Mesenchymal stem cell (in vitro differentiated cells and primary cell): ENCODE results near the gene ZFYVE21.

Source experiments
- DNase-seq: peaks from one replicate; pipeline ENCODE4 v3.0.0-alpha.2; 2013
- H2AFZ ChIP-seq: one replicate; pipeline ENCODE4 v1.6.1; 2013; ENCODE audit warnings: low read depth, mild to moderate bottlenecking, control low read depth, inconsistent platforms, low read length, moderate library complexity
- H2AK5ac ChIP-seq: 2 replicates; pipeline ENCODE4 v1.6.1; 2013; ENCODE audit warnings: low read length, moderate library complexity, mild to moderate bottlenecking, inconsistent platforms; ENCODE audit not compliant: severe bottlenecking
- H2BK120ac ChIP-seq: one replicate; pipeline ENCODE4 v1.6.1; 2013; ENCODE audit warnings: low read depth, mild to moderate bottlenecking, inconsistent platforms, low read length, moderate library complexity
- H2BK12ac ChIP-seq, 2 experiments: one replicate each; pipeline ENCODE4 v1.6.1; 2013; ENCODE audit warnings: inconsistent platforms in 2 of 2, low read length in 2 of 2, mild to moderate bottlenecking in 2 of 2, moderate library complexity in 2 of 2, control low read depth in 1 of 2
- H2BK15ac ChIP-seq: one replicate; pipeline ENCODE4 v1.6.1; 2013; ENCODE audit warnings: mild to moderate bottlenecking, low read depth, inconsistent platforms; ENCODE audit not compliant: poor library complexity, severe bottlenecking
- H2BK5ac ChIP-seq: 2 replicates; pipeline ENCODE4 v1.6.1; 2013; ENCODE audit warnings: low read depth, mild to moderate bottlenecking, low read length, control low read depth, inconsistent platforms; ENCODE audit not compliant: poor library complexity, severe bottlenecking
- H3K14ac ChIP-seq, 2 experiments: one replicate each; pipeline ENCODE4 v1.6.1; 2013; ENCODE audit warnings: inconsistent platforms in 2 of 2, low read length in 2 of 2, control low read depth in 1 of 2, mild to moderate bottlenecking in 1 of 2, moderate library complexity in 1 of 2
- H3K18ac ChIP-seq, 2 experiments: one replicate each; pipeline ENCODE4 v1.6.1; 2013; ENCODE audit warnings: inconsistent platforms in 2 of 2, low read length in 2 of 2, control low read depth in 1 of 2, low read depth in 1 of 2, mild to moderate bottlenecking in 1 of 2
- H3K23ac ChIP-seq, 2 experiments: one replicate each; pipeline ENCODE4 v1.6.1; 2013; ENCODE audit warnings: inconsistent platforms in 2 of 2, low read length in 2 of 2, mild to moderate bottlenecking in 2 of 2, moderate library complexity in 2 of 2, control low read depth in 1 of 2
- H3K27ac ChIP-seq: 2 replicates; pipeline ENCODE4 v1.5.1; 2013; ENCODE audit warnings: mild to moderate bottlenecking, moderate library complexity, low read length, control low read depth, inconsistent platforms; ENCODE audit not compliant: poor library complexity, severe bottlenecking
- H3K27me3 ChIP-seq, 2 experiments: 2 replicates each; pipeline versions ENCODE4 v1.6.1 to v1.7.0; 2013; ENCODE audit warnings: low read length in 2 of 2, mild to moderate bottlenecking in 2 of 2, moderate library complexity in 2 of 2, control low read depth in 1 of 2, inconsistent platforms in 1 of 2; ENCODE audit not compliant: control insufficient read depth in 1 of 2, insufficient read depth in 1 of 2
- H3K36me3 ChIP-seq, 2 experiments: 2 replicates each; pipeline versions ENCODE4 v1.6.1 to v1.7.0; 2013; ENCODE audit warnings: low read length in 2 of 2, control low read depth in 1 of 2, inconsistent platforms in 1 of 2, low read depth in 1 of 2, mild to moderate bottlenecking in 1 of 2; ENCODE audit not compliant: insufficient read depth in 2 of 2, control insufficient read depth in 1 of 2
- H3K4ac ChIP-seq, 2 experiments: one replicate each; pipeline ENCODE4 v1.6.1; 2013; ENCODE audit warnings: inconsistent platforms in 2 of 2, low read length in 2 of 2, mild to moderate bottlenecking in 2 of 2, moderate library complexity in 2 of 2, control low read depth in 1 of 2, low read depth in 1 of 2
- H3K4me1 ChIP-seq: 2 replicates; pipeline ENCODE4 v1.6.1; 2013; ENCODE audit warnings: low read depth, low read length, control low read depth; ENCODE audit not compliant: control insufficient read depth, insufficient read depth
- H3K4me2 ChIP-seq: 2 replicates; pipeline ENCODE4 v1.6.1; 2013; ENCODE audit warnings: low read length, mild to moderate bottlenecking, inconsistent platforms; ENCODE audit not compliant: poor library complexity, severe bottlenecking
- H3K4me3 ChIP-seq, 2 experiments: 2 replicates each; pipeline versions ENCODE4 v1.5.1 to v1.7.0; 2013; ENCODE audit warnings: low read length in 2 of 2, mild to moderate bottlenecking in 2 of 2, control low read depth in 1 of 2, low read depth in 1 of 2; ENCODE audit not compliant: insufficient read depth in 1 of 2
- H3K79me1 ChIP-seq: replicated peaks from 2 replicates; pipeline ENCODE4 v1.6.1; 2013; ENCODE audit warnings: mild to moderate bottlenecking, control low read depth, low read length, inconsistent platforms; ENCODE audit not compliant: poor library complexity, severe bottlenecking
- H3K9ac ChIP-seq: 2 replicates; pipeline ENCODE4 v1.7.0; 2013; ENCODE audit warnings: mild to moderate bottlenecking, low read length, moderate library complexity
- H3K9me3 ChIP-seq: 2 replicates; pipeline ENCODE4 v1.7.0; 2013; ENCODE audit warnings: mild to moderate bottlenecking, low read length; ENCODE audit not compliant: control insufficient read depth
- H4K8ac ChIP-seq: one replicate; pipeline ENCODE4 v1.6.1; 2013; ENCODE audit warnings: inconsistent platforms, mild to moderate bottlenecking, low read length, moderate library complexity
- H4K91ac ChIP-seq: one replicate; pipeline ENCODE4 v1.6.1; 2013; ENCODE audit warnings: mild to moderate bottlenecking, low read length, inconsistent platforms
- WGBS: methylation state at CpG from one replicate; pipeline ENCODE4 v1.1.7; 2013; ENCODE audit warnings: mixed read lengths; 5-methylcytosine and 5-hydroxymethylcytosine counted together

The ZFYVE21 gene

DNA sequence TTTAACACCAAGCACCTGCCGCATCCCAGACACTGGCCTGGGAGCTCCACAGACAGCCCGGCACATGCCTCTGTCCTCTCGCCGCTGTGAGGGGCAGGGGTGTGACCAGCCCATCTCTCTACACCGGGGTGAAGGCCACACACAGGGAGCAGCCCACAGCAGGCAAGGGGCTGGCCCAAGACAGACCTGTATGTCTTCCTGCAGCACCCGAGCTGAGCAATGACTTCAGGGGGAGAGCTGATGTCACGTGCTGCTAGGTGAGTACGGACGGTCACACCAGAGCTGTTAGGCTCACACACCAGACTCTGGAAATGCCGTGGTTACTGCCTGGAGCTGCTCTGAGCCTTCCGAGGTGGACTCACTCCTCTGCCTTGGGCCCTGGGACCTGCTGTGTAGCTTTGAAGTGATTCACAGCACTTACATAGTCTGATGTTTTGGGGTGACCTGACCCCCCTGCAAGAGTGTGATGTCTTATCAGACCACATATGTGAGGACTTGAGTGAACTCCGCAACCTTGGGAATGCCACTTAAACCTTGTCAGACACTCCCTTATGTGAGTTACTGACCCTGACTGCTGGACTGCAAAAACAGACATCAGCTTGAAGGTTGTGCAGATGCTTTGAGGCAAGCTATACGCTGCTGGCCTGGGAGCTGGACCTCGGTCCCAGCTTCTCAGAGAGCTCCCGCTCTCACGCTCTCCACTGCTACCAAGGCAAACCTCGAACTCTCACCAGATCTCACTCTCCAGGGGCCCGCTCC is 2.1 kb upstream of the ZFYVE21 start:
- no peaks in the 10 kb centered on the region for H3K27me3 ChIP-seq
- peaks cover 23 to 35% of the 10 kb centered on the region in 2 experiments for H3K36me3 ChIP-seq
- no peak overlapping the region for H3K4ac ChIP-seq
- no peak overlapping the region for H2BK12ac ChIP-seq
- H3K18ac ChIP-seq, result no peak overlapping the region
- no peak for DNase-seq
- WGBS, result 91% methylated on average over 18 of the region's 18 CpGs
- H3K9ac ChIP-seq, result peak overlapping the region; percentile 74
- no peak overlapping the region for H2BK120ac ChIP-seq
- H3K4me1 ChIP-seq, result peaks cover 27% of the 10 kb centered on the region
- no peak overlapping the region for H4K8ac ChIP-seq
- no peak overlapping the region for H3K4me2 ChIP-seq
- H3K4me3 ChIP-seq, result no peak overlapping the region
- H2BK5ac ChIP-seq, result no peak overlapping the region
- no peak overlapping the region for H3K27ac ChIP-seq
- no peak overlapping the region for H3K23ac ChIP-seq
- no peak overlapping the region for H2BK15ac ChIP-seq
- H3K9me3 ChIP-seq, result no peaks in the 10 kb centered on the region
- no peak overlapping the region for H3K14ac ChIP-seq
- peaks cover 35% of the 10 kb centered on the region for H3K79me1 ChIP-seq
- no peak overlapping the region for H2AFZ ChIP-seq
- no peak overlapping the region for H4K91ac ChIP-seq
- H2AK5ac ChIP-seq, result no peak overlapping the region

DNA sequence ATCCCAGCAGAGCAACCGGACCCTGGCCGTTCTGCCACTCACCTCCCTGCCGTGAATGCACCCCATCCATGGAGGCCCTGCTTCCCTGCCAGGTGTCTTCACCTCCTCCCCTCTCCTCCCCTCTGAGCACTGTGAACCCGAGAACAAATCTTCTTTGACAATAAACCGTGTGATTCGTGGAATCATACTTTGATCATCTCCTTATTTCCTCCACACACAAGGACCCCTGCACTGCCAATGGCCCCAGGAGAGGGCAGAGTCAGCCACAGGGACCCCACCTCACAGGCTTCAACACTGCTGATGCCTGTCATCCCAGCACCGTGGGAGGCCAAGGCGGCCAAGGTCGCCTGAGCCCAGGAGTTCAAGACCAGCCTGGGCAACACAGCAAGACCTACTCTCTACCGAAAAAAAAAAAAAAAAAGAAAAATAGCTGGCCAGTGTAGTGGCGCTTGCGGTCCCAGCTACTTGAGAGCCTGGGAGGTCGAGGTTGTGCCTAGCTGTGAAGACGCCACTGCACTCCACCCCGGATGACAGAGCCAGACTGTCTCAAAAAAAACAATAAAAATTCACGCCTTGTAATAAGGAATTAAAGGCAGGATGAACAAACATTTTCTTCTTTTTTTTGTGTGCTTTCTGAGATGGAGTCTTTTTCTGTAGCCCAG is 1.4 kb upstream of the ZFYVE21 start:
- no peak overlapping the region for H2BK12ac ChIP-seq
- peak overlapping the region in 1 of 2 experiments; percentile 73 for H3K4me3 ChIP-seq
- H3K23ac ChIP-seq, result no peak overlapping the region
- no peak overlapping the region for H3K14ac ChIP-seq
- DNase-seq, result no peak
- no peak overlapping the region for H2AK5ac ChIP-seq
- no peaks in the 10 kb centered on the region for H3K9me3 ChIP-seq
- H2BK120ac ChIP-seq, result no peak overlapping the region
- no peak overlapping the region for H4K8ac ChIP-seq
- H2BK15ac ChIP-seq, result no peak overlapping the region
- H3K4me1 ChIP-seq, result peaks cover 32% of the 10 kb centered on the region
- H3K36me3 ChIP-seq, result peaks cover 16 to 34% of the 10 kb centered on the region in 2 experiments
- H2BK5ac ChIP-seq, result no peak overlapping the region
- no peak overlapping the region for H2AFZ ChIP-seq
- no peak overlapping the region for H3K27ac ChIP-seq
- no peak overlapping the region for H3K4ac ChIP-seq
- no peak overlapping the region for H3K4me2 ChIP-seq
- H3K27me3 ChIP-seq, result no peaks in the 10 kb centered on the region
- WGBS, result 85% methylated on average over 15 of the region's 16 CpGs
- peaks cover 36% of the 10 kb centered on the region for H3K79me1 ChIP-seq
- H3K9ac ChIP-seq, result peak overlapping the region; percentile 74
- H3K18ac ChIP-seq, result no peak overlapping the region
- H4K91ac ChIP-seq, result no peak overlapping the region

DNA sequence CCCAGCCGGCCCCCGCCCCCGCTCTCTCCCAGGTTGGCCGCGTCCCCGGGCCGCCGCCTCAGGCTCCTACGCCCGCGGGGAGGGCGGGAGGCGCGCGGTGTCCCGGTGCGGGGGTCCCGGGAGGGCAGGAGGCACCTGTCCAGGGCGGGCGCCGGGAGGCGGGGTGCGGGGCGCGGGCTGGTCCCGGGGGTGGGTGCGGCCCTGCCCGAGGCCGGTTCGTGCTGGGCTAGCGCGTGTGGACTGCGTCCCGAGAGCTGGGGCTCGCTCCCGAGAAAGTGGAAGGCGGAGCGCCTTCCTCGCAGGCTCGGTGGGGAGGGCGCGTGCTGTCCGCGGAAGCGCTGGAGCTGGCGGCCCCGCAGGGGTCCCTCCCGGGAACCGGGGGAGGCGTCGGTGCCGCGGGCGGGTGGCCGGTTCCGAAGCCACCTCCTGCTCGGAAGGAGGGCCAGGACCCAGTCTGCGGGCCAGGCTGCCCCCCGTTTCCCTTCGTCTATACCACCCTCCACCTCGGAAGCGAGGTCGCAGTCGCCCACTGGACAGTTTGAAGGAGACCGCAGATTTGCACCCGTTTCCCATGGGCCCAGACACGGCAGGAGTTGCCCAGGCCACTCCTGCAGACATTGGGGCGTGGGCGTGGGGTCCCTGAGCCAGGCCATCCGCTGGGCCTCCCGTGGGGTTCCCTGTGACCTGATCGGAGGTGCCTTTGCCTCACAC is 636 bp downstream of the ZFYVE21 start:
- peak; percentile 33 for DNase-seq
- H3K4me1 ChIP-seq, result peaks cover 36% of the 10 kb centered on the region
- peak overlapping the region; percentile 1 for H2AK5ac ChIP-seq
- peak overlapping the region in 1 of 2 experiments; percentile 35 for H3K14ac ChIP-seq
- no peaks in the 10 kb centered on the region for H3K27me3 ChIP-seq
- peak overlapping the region; percentile 68 to 73 for H3K18ac ChIP-seq
- WGBS, result 6% methylated on average over 60 of the region's 72 CpGs
- peak overlapping the region; percentile 10 for H2AFZ ChIP-seq
- peak overlapping the region; percentile 4 for H4K8ac ChIP-seq
- no peak overlapping the region for H2BK5ac ChIP-seq
- peak overlapping the region; percentile 84 for H3K9ac ChIP-seq
- H3K9me3 ChIP-seq, result no peaks in the 10 kb centered on the region
- peak overlapping the region; percentile 90 for H3K4me2 ChIP-seq
- peak overlapping the region; percentile 5 to 20 for H3K4ac ChIP-seq
- peak overlapping the region; percentile 46 for H4K91ac ChIP-seq
- H3K79me1 ChIP-seq, result peaks cover 40% of the 10 kb centered on the region
- no peak overlapping the region for H2BK120ac ChIP-seq
- H2BK15ac ChIP-seq, result peak overlapping the region; percentile 38
- peak overlapping the region in 1 of 2 experiments; percentile 51 for H3K23ac ChIP-seq
- peak overlapping the region; percentile 90 to 92 for H3K4me3 ChIP-seq
- H3K36me3 ChIP-seq, result peaks cover 8 to 27% of the 10 kb centered on the region in 2 experiments
- no peak overlapping the region for H3K27ac ChIP-seq
- no peak overlapping the region for H2BK12ac ChIP-seq
